A549 (cell line): ENCODE results near the gene KCTD4. TPM values are rescaled to one million over a fixed set of nuclear protein-coding genes. Genes with fewer than 3 reads are reported as not detected.

Source experiments
- ATAC-seq, 2 experiments: fragments of 200-7000 bp in 1 of 2; fragments of >200 bp in 1 of 2; cut with Nextera tagmentation in 1 of 2; cut with Tn5 transposase in 1 of 2; 3 replicates each; pipeline versions ENCODE4 v1.8.0 to v1.9.1; 2018 to 2020; ENCODE audit warnings: mild to moderate bottlenecking in 1 of 2, moderate library complexity in 1 of 2
- CTCF ChIA-PET: fragments of 300-600 bp; sonication (Branson Sonifier 250); formaldehyde crosslinking; extraction: SDS; loops from one replicate; lab custom pipeline; 2021; ENCODE audit warnings: antibody characterized with exemption, inconsistent platforms; lab: Yijun Ruan, JAX
- POLR2A ChIA-PET: fragments of 350-600 bp; formaldehyde crosslinking; extraction: SDS; loops from one replicate; lab custom pipeline; 2021; ENCODE audit warnings: antibody characterized with exemption, inconsistent platforms; lab: Yijun Ruan, JAX
- DNase-seq, 2 experiments: peaks; one replicate each; pipeline versions ENCODE4 v3.0.0 to v3.0.0-alpha.2; 2011 to 2016; ENCODE audit warnings: low read depth in 1 of 2, low spot score in 1 of 2
- FAIRE-seq: peaks from 2 replicates; lab custom pipeline; 2011; peaks lifted over from hg19 to GRCh38; lab: Jason Lieb, UNC
- H3K27ac ChIP-seq, 2 experiments: fragments of >200 bp; sonication (Bioruptor Twin); formaldehyde crosslinking; 3 replicates each; pipeline ENCODE4 v1.5.1; 2016 to 2017
- H3K4me1 ChIP-seq: fragments of >200 bp; sonication (Bioruptor Twin); formaldehyde crosslinking; 3 replicates; pipeline ENCODE4 v1.6.1; 2016
- H3K4me2 ChIP-seq: fragments of >200 bp; sonication (Bioruptor Twin); formaldehyde crosslinking; 3 replicates; pipeline ENCODE4 v1.6.1; 2016
- H3K4me3 ChIP-seq: fragments of >200 bp; sonication (Bioruptor Twin); formaldehyde crosslinking; 3 replicates; pipeline ENCODE4 v1.5.1; 2016
- H3K9me3 ChIP-seq: fragments of >200 bp; sonication (Bioruptor Twin); formaldehyde crosslinking; 3 replicates; pipeline ENCODE4 v1.6.1; 2016
- CBX8 ChIP-seq: fragments of 200-600 bp; sonication (generic); IDR thresholded peaks from 2 replicates; pipeline ENCODE4 v1.6.1; 2016
- CHD2 ChIP-seq: fragments of 150-350 bp; IDR thresholded peaks from 2 replicates; pipeline ENCODE4 v1.6.1; 2014; ENCODE audit warnings: low read length; ENCODE audit not compliant: partially characterized antibody
- CHD4 ChIP-seq: fragments of 200-600 bp; sonication (generic); IDR thresholded peaks from 2 replicates; pipeline ENCODE4 v1.6.1; 2016; ENCODE audit warnings: antibody characterized with exemption, mild to moderate bottlenecking, borderline replicate concordance
- E2F6 ChIP-seq: IDR thresholded peaks from 2 replicates; pipeline ENCODE4 v1.6.1; 2012; ENCODE audit warnings: low read depth, borderline replicate concordance
- EHMT2 ChIP-seq: fragments of 200-600 bp; sonication (generic); IDR thresholded peaks from 2 replicates; pipeline ENCODE4 v1.6.1; 2016; ENCODE audit warnings: antibody characterized with exemption, low read depth, mild to moderate bottlenecking, moderate library complexity
- EP300 ChIP-seq, 2 experiments: fragments of >200 bp; sonication (Bioruptor Twin); formaldehyde crosslinking; IDR thresholded peaks; 2 replicates in 1 of 2; 3 replicates in 1 of 2; pipeline ENCODE4 v1.6.1; 2016 to 2017
- ESRRA ChIP-seq: fragments of 150-350 bp; IDR thresholded peaks from 2 replicates; pipeline ENCODE4 v1.6.1; 2014; ENCODE audit warnings: mild to moderate bottlenecking, low read length, borderline replicate concordance
- FOSB ChIP-seq: fragments of 250-450 bp; sonication (Bioruptor Pico); IDR thresholded peaks from 2 replicates; pipeline ENCODE4 v1.5.0; 2020; ENCODE audit warnings: mild to moderate bottlenecking, moderate library complexity
- FOSL2 ChIP-seq, 2 experiments: fragments of 450-650 bp in 1 of 2; fragments of >200 bp in 1 of 2; sonication (Bioruptor Twin) in 1 of 2; formaldehyde crosslinking; IDR thresholded peaks; 2 replicates each; pipeline versions ENCODE4 v1.5.0 to v1.6.1; 2016 to 2020; ENCODE audit warnings: mild to moderate bottlenecking in 1 of 2, moderate library complexity in 1 of 2
- FOXS1 ChIP-seq: fragments of 250-450 bp; sonication (Bioruptor Pico); IDR thresholded peaks from 2 replicates; pipeline ENCODE4 v1.5.0; 2020; ENCODE audit warnings: mild to moderate bottlenecking, moderate library complexity
- HDAC2 ChIP-seq: fragments of 200-600 bp; sonication (generic); IDR thresholded peaks from 2 replicates; pipeline ENCODE4 v1.6.1; 2016
- HEYL ChIP-seq: fragments of 250-450 bp; sonication (Bioruptor Pico); IDR thresholded peaks from 2 replicates; pipeline ENCODE4 v1.8.0; 2021; ENCODE audit warnings: mild to moderate bottlenecking, moderate library complexity
- HMGXB4 ChIP-seq: fragments of 250-450 bp; sonication (Bioruptor Pico); IDR thresholded peaks from 2 replicates; pipeline ENCODE4 v1.5.0; 2021; ENCODE audit warnings: mild to moderate bottlenecking, moderate library complexity, borderline replicate concordance
- HOXA7 ChIP-seq: fragments of 250-450 bp; sonication (Bioruptor Pico); IDR thresholded peaks from 2 replicates; pipeline ENCODE4 v1.5.0; 2020; ENCODE audit warnings: mild to moderate bottlenecking, moderate library complexity
- HOXB13 ChIP-seq: fragments of 250-450 bp; sonication (Bioruptor Pico); IDR thresholded peaks from 2 replicates; pipeline ENCODE4 v1.5.0; 2020; ENCODE audit warnings: low read depth, mild to moderate bottlenecking, moderate library complexity
- JUNB ChIP-seq: fragments of >200 bp; sonication (Bioruptor Twin); formaldehyde crosslinking; IDR thresholded peaks from 2 replicates; pipeline ENCODE4 v1.6.1; 2016
- KDM1A ChIP-seq: fragments of 200-600 bp; sonication (generic); IDR thresholded peaks from 2 replicates; pipeline ENCODE4 v1.6.1; 2016; ENCODE audit warnings: low read depth, mild to moderate bottlenecking
- MAX ChIP-seq: IDR thresholded peaks from 2 replicates; pipeline ENCODE4 v1.6.1; 2012
- MAZ ChIP-seq: fragments of 150-350 bp; IDR thresholded peaks from 2 replicates; pipeline ENCODE4 v1.6.1; 2014; ENCODE audit warnings: antibody characterized with exemption, low read depth, low read length, borderline replicate concordance
- MYC ChIP-seq: IDR thresholded peaks from 2 replicates; pipeline ENCODE4 v1.6.1; 2012; ENCODE audit warnings: mild to moderate bottlenecking, inconsistent platforms, low read length, improper control_type of control experiment, borderline replicate concordance
- NFE2L2 ChIP-seq: fragments of 150-350 bp; conservative IDR thresholded peaks from 2 replicates; pipeline ENCODE4 v1.6.1; 2014; ENCODE audit warnings: low read length
- NR3C1 ChIP-seq: fragments of >200 bp; sonication (Bioruptor Twin); formaldehyde crosslinking; IDR thresholded peaks from 3 replicates; pipeline ENCODE4 v1.6.1; 2017
- RARB ChIP-seq: fragments of 250-450 bp; sonication (Bioruptor Pico); IDR thresholded peaks from 2 replicates; pipeline ENCODE4 v1.8.0; 2021; ENCODE audit warnings: mild to moderate bottlenecking, moderate library complexity
- RNF2 ChIP-seq: fragments of 200-600 bp; sonication (generic); IDR thresholded peaks from 2 replicates; pipeline ENCODE4 v1.6.1; 2016; ENCODE audit warnings: low read depth, mild to moderate bottlenecking, antibody characterized with exemption, moderate library complexity, borderline replicate concordance
- SMC3 ChIP-seq: fragments of >200 bp; sonication (Bioruptor Twin); formaldehyde crosslinking; IDR thresholded peaks from 3 replicates; pipeline ENCODE4 v1.6.1; 2018; ENCODE audit warnings: inconsistent platforms
- TP53 ChIP-seq: fragments of 250-450 bp; sonication (Bioruptor Pico); IDR thresholded peaks from 2 replicates; pipeline ENCODE4 v1.5.0; 2021; ENCODE audit warnings: mild to moderate bottlenecking, moderate library complexity
- ZC3H11A ChIP-seq: fragments of 450-650 bp; IDR thresholded peaks from 2 replicates; pipeline ENCODE4 v1.6.1; 2014; ENCODE audit warnings: antibody characterized with exemption, mild to moderate bottlenecking
- ZSCAN20 ChIP-seq: fragments of 250-450 bp; sonication (Bioruptor Pico); IDR thresholded peaks from 2 replicates; pipeline ENCODE4 v1.8.0; 2022; ENCODE audit warnings: mild to moderate bottlenecking, moderate library complexity
- WGBS: methylation state at CpG from one replicate; pipeline ENCODE4 v1.1.6; 2017; ENCODE audit errors: missing lambda C conversion rate; 5-methylcytosine and 5-hydroxymethylcytosine counted together
- polyA plus RNA-seq, 4 experiments: library from polyadenylated mRNA; depleted of rRNA in 3 of 4; stranded (reverse); fragments of >200 nt; fragmentation: RNase III in 1 of 4; extraction: RNeasy Plus Mini Kit Qiagen cat#74134 plus additional on column Dnase treatment in 1 of 4; gene quantifications; 2 replicates in 3 of 4; 3 replicates in 1 of 4; pipeline ENCODE4 v1.2.3, GENCODE V29; 2011 to 2017

KCTD4 gene
- polyA plus RNA-seq, 2 of the 4 experiments (the other 2 are of a cell fraction), result not detected

DNA sequence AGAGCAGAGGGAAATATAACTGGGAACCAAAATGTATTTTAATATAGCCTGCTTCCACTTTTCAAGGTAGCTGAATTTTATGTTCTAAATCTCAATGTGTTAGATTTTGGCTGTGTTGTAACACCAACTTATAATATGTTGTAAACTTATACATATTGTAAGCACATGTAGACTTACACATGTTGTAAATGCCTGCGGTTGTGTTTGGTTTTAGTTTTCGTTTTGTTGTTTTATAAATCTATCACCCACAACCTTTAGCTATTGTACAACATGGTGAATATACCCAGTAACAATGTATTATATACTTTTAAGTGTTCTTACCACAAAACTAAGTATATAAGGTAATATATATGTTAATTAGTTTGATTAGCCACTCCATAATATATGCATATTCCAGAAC, 15.6 kb downstream of the KCTD4 start (continued):
- TF ChIP-seq EHMT2 (no peak), NR3C1 (no peak), ZC3H11A (no peak), HOXA7 (no peak), FOSL2 (IDR thresholded peaks at IDR 0.05) (no peak), FOSL2 (CRISPR knock-in tag; IDR thresholded peaks at IDR 0.05) (no peak), FOXS1 (CRISPR knock-in tag) (no peak), JUNB (no peak), HEYL (CRISPR knock-in tag) (no peak), NFE2L2 (no peak)

GRCh38 chr13:45184693-45185092, 16.2 kb downstream of the KCTD4 start:
- Histone ChIP-seq H3K4me2 (no peak overlapping the region), H3K4me1 (peaks cover 20% of the 10 kb centered on the region), H3K9me3 (no peaks in the 10 kb centered on the region), H3K27ac (no peak overlapping the region), H3K4me3 (no peak overlapping the region)
- ChIA-PET CTCF (no interaction called here), POLR2A (no interaction called here)
- no peak for FAIRE-seq
- WGBS, result 87% methylated on average over 5 of the region's 5 CpGs
- no peak for DNase-seq
- ATAC-seq, result no peak
- TF ChIP-seq TP53 (CRISPR knock-in tag) (no peak), CHD4 (no peak), MAX (no peak), EP300 (IDR thresholded peaks at IDR 0.05) (no peak), CBX8 (no peak), MYC (no peak), CHD2 (no peak), RNF2 (no peak), HDAC2 (no peak), RARB (CRISPR knock-in tag) (no peak), HOXB13 (no peak), E2F6 (no peak), SMC3 (no peak), ESRRA (no peak), HMGXB4 (no peak), ZSCAN20 (CRISPR knock-in tag) (no peak), KDM1A (no peak), ZC3H11A (no peak), MAZ (no peak), FOSB (CRISPR knock-in tag) (no peak)
- TF ChIP-seq, all 56 proteins: peak for 0
